SH-SY5Y (cell line): ENCODE results near the gene POU2F2.

Experiments
- GATA2 ChIP-seq: IDR thresholded peaks from 2 replicates; pipeline ENCODE4 v1.6.1; 2011; ENCODE audit warnings: mild to moderate bottlenecking, low read depth, low read length
- GATA3 ChIP-seq: IDR thresholded peaks from 2 replicates; pipeline ENCODE4 v1.6.1; 2011; ENCODE audit warnings: low read depth, mild to moderate bottlenecking, low read length, moderate library complexity

- no peak for TF ChIP-seq GATA2
- TF ChIP-seq GATA3, result no peak
Observed at GRCh38 chr19:42125536-42125935, 6.7 kb downstream of the POU2F2 start.
